ENCODE results near the gene HDAC4. TPM values are rescaled to one million over a fixed set of nuclear protein-coding genes. Genes with fewer than 3 reads are reported as not detected.

Gene HDAC4
- total and polyA plus RNA-seq, 2 of the 4 experiments (the other 2 are of a cell fraction) = 4.1 to 7.2 TPM

- Histone ChIP-seq H4K5ac (ENCODE audit: low read depth, low read length) (no peak overlapping the region), H2BK120ac (ENCODE audit: low read depth, low read length) (no peak overlapping the region), H4K20me1 (ENCODE audit: insufficient read depth, low read length) (peaks cover 6% of the 10 kb centered on the region), H3K9ac (ENCODE audit: low read depth, low read length) (no peak overlapping the region), H3K27ac (ENCODE audit: insufficient read depth, low read length) (no peak overlapping the region), H3K56ac (ENCODE audit: extremely low read depth, insufficient read depth, low read length) (no peak overlapping the region), H3K18ac (ENCODE audit: low read depth, low read length) (no peak overlapping the region), H3K14ac (replicated peaks; ENCODE audit: low read depth, low read length) (no peak overlapping the region), H3K27me3 (ENCODE audit: control insufficient read depth, insufficient read depth, low read length) (no peaks in the 10 kb centered on the region), H3K9me1 (ENCODE audit: insufficient read depth, low read length) (no peaks in the 10 kb centered on the region), H3K79me1 (ENCODE audit: low read depth in 1 of 2, low read length in 2 of 2) (no peaks in the 10 kb centered on the region), H2BK5ac (ENCODE audit: low read depth, low read length, poor library complexity, severe bottlenecking) (no peak overlapping the region), H3K4me2 (ENCODE audit: low read depth, low read length) (no peak overlapping the region), H3K9me3 (ENCODE audit: control insufficient read depth, insufficient read depth, low read length) (peaks cover 3% of the 10 kb centered on the region), H2BK20ac (ENCODE audit: low read depth, low read length) (no peak overlapping the region), H2AK9ac (replicated peaks; ENCODE audit: low read depth, low read length, poor library complexity) (no peak overlapping the region), H4K91ac (ENCODE audit: insufficient read depth, low read depth, low read length) (no peak overlapping the region), H2AK5ac (ENCODE audit: low read depth, low read length) (no peak overlapping the region), H3K4me1 (ENCODE audit: control insufficient read depth, insufficient read depth, low read length) (peaks cover 2% of the 10 kb centered on the region; the same call in 1 of the 2 replicates), H3K4ac (ENCODE audit: low read depth, low read length) (no peak overlapping the region), H2BK15ac (ENCODE audit: low read depth, low read length) (no peak overlapping the region), H4K8ac (ENCODE audit: low read depth in 2 of 2, low read length in 2 of 2) (no peak overlapping the region), H2AFZ (replicated peaks; ENCODE audit: low read length, poor library complexity) (no peak overlapping the region), H3K23ac (ENCODE audit: low read depth, low read length) (no peak overlapping the region), H3K36me3 (ENCODE audit: control insufficient read depth, insufficient read depth, low read length) (peaks cover 53% of the 10 kb centered on the region), H3K4me3 (ENCODE audit: insufficient read depth, low read depth, low read length) (no peak overlapping the region)
- BruUV-seq (replicated peaks) = no TSS peak
- ChIA-PET POLR2A (ENCODE audit: unreplicated experiment) (no interaction called here), CTCF (no interaction called here)
- in situ Hi-C loops (cut with MboI; ENCODE audit: low sequenced_read_pairs) (no loop called here), intact Hi-C loops (cut with micrococcal nuclease) (no loop called here), dilution Hi-C loops (cut with HindIII; ENCODE audit: low sequenced_read_pairs, unreplicated experiment) (no loop called here)
- ATAC-seq (ENCODE audit: low read depth) = no peak
- TF ChIP-seq, protein P1, sequence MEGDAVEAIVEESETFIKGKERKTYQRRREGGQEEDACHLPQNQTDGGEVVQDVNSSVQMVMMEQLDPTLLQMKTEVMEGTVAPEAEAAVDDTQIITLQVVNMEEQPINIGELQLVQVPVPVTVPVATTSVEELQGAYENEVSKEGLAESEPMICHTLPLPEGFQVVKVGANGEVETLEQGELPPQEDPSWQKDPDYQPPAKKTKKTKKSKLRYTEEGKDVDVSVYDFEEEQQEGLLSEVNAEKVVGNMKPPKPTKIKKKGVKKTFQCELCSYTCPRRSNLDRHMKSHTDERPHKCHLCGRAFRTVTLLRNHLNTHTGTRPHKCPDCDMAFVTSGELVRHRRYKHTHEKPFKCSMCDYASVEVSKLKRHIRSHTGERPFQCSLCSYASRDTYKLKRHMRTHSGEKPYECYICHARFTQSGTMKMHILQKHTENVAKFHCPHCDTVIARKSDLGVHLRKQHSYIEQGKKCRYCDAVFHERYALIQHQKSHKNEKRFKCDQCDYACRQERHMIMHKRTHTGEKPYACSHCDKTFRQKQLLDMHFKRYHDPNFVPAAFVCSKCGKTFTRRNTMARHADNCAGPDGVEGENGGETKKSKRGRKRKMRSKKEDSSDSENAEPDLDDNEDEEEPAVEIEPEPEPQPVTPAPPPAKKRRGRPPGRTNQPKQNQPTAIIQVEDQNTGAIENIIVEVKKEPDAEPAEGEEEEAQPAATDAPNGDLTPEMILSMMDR (conservative IDR thresholded peaks at IDR 0.05; ENCODE audit: low read depth, low read length) = no peak
- TF ChIP-seq ELK1 (IDR thresholded peaks at IDR 0.05; ENCODE audit: borderline replicate concordance, low read depth, low read length) = no peak
- no peak for DNase-seq
- 97% methylated on average over 6 of the region's 12 CpGs; no CpG with 5 or more reads in 1 of the 2 experiments for WGBS, 2 experiments (ENCODE audit: extremely low coverage in 2 of 2, insufficient read length in 1 of 2)
These were observed 327.6 kb downstream of the HDAC4 start for GRCh38 chr2:239073270-239073669.

All from IMR-90 (cell line).